ENCODE data around the gene ABHD16A.

The ABHD16A gene

DNA sequence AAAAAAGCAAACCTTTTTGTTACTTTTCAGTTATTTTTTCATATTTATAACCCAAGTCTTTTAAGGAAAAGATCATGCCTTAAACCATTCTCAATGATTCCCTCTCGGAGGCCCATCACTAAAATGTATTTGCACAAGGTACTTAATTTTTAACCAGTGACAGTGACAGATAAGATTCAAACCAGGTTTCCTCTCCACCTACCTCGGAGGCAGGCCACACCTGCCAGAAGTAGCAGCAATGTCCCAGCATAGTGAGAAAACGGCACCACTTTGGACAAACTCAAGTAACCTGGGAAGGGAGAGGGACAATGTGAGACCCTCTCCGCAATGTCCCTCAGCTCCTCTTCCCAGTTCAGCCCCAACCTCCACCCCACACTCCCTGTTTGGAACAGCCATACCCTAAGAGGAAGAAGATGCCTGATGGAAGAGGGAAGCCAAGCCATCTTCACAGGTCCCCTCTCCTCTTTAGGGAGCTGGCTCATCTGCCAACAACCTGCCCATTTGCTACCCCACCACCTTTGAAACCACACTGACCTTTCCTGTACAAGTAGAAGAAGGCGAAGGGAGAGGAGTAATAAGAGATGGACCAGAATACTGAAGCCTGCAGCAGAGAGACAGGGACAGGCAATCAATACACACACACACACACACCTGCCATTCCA lies 2.3 kb downstream of the ABHD16A start:
- TF ChIP-seq POLR2A (IDR thresholded peaks at IDR 0.05; ENCODE audit: low read depth, low read length) = no peak
- no peak for DNase-seq (ENCODE audit: insufficient read length, low spot score)
- FAIRE-seq = no peak

DNA sequence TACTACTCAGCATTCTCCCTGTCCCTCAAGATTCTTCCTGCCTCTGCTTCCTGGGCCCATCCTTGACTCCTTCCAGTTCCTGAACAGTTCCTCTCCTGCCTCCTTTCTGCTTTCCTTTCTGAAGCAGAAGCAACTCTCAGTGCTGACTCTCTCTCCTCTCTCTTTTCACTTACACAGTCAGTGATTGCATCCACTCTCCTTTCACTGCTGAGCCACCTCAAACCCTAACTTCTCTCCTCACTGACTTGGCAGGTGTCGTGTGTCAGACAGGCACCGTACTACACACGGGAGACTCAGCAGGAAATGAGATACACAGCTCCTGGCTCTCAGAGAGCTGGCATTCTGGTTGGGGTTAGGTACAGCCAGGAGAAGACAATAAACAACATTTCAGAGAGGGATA lies 5.6 kb downstream of the ABHD16A start:
- FAIRE-seq (no peak), DNase-seq (ENCODE audit: insufficient read length, low spot score) (no peak)
- no peak for TF ChIP-seq POLR2A (IDR thresholded peaks at IDR 0.05; ENCODE audit: low read depth, low read length)

DNA sequence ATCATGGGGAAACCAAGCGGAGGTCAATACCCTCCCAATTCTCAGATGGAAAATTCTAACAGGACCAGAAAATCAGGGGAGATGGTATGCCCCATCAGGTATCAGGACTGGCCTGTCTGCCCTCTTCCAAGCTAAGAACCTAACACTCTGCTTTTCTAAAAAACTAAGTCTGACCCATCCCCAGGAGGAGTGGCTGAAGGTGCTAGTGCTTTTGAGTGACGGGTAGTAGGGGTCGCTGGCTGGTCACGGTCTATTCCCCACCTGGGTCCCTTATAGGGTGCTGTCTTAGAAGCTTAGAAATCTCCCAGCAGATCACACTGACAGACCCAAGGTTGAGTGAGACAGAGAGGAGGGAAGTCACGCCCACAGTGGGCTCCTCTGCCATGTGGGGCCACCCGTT lies 9.6 kb downstream of the ABHD16A start:
- no peak for FAIRE-seq
- no peak for TF ChIP-seq POLR2A (IDR thresholded peaks at IDR 0.05; ENCODE audit: low read depth, low read length)
- no peak for DNase-seq (ENCODE audit: insufficient read length, low spot score)

DNA sequence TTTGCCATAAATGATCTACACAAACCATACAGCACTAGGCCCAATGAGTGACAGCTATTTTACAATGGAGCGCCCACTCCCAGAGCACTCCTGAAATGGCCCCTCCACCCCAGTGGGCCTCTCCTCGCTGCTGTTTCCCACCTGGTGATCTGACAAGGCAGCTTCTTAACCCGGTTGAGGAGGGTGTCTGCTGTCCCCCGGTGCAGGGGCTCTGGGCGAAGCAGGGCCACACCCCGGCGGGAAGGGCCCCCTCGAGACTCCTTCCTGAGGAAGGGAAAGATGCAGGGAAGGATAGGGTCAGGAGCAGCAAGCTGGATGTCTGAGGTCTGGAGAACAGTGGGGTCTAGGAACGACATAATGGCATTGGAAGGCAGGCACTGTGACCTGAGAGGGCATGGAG lies 10.2 kb downstream of the ABHD16A start:
- DNase-seq (ENCODE audit: insufficient read length, low spot score) (no peak), FAIRE-seq (no peak)
- TF ChIP-seq POLR2A (IDR thresholded peaks at IDR 0.05; ENCODE audit: low read depth, low read length) = no peak

DNA sequence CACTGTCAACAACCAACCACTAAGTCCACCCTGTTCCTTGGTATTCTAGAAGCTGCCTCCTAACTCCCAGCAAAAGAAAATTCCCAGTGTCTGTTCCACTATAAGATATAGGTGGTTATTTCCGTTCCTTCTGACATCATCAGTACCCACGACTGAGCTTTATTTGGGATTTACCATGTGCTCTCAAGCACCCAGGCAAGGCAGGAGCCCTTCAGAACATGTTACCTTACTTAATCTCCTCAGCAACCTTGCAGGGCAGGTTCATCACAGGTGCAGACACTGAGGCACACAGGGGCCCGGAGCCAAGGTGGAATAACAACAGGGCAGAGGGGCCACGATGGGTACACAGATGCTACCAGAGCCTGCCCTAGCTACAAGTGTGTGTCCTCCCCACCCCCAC lies 10.8 kb downstream of the ABHD16A start:
- FAIRE-seq = no peak
- TF ChIP-seq POLR2A (IDR thresholded peaks at IDR 0.05; ENCODE audit: low read depth, low read length) = no peak
- no peak for DNase-seq (ENCODE audit: insufficient read length, low spot score)

DNA sequence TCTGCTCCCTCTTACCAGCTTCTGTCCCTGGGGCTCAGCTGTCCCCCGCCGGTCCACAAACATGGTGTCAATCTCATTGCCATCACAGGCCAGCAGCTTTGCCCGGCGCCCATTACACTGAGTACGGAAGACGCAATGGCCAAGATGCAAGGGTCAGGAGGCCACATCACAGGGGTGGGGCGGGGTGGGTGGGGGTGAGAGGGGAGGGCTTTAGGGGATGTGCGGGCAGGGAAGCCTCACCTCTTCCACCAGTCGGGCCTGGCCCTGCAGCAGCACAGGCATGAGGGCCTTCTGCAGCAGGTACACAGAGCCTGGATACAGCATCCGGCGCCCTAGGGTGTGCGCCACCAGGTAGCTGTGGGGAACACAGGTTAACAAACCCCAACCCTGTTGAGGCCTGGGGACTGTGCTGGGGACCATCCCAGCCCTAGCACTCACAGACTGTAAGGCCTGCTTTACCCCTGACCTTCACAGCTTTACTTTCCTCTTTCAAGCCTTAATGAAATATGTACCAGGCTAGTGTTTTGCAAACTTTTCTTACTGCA lies 11.5 kb downstream of the ABHD16A start:
- FAIRE-seq (no peak), DNase-seq (ENCODE audit: insufficient read length, low spot score) (no peak)
- no peak for TF ChIP-seq POLR2A (IDR thresholded peaks at IDR 0.05; ENCODE audit: low read depth, low read length)

DNA sequence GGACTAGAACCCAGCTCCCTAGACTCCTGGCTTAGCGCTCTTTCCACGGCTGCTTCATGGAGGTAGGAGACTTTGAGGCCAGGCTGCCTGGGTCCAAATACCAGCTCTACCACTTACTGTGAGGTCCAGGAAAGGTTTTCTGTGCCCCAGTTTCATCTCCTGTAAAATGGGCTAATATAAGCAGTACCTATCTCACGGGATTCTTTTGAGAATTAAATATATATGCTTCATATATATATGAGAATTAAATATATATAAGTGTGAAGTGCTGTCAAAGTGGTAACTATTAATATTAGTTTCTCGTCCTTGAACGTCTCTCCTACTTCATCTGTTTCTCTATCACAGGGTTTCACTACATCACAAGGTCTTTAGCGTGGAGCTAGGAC lies 12.1 kb downstream of the ABHD16A start:
- DNase-seq (ENCODE audit: insufficient read length, low spot score) = no peak
- TF ChIP-seq POLR2A (IDR thresholded peaks at IDR 0.05; ENCODE audit: low read depth, low read length) = no peak

DNA sequence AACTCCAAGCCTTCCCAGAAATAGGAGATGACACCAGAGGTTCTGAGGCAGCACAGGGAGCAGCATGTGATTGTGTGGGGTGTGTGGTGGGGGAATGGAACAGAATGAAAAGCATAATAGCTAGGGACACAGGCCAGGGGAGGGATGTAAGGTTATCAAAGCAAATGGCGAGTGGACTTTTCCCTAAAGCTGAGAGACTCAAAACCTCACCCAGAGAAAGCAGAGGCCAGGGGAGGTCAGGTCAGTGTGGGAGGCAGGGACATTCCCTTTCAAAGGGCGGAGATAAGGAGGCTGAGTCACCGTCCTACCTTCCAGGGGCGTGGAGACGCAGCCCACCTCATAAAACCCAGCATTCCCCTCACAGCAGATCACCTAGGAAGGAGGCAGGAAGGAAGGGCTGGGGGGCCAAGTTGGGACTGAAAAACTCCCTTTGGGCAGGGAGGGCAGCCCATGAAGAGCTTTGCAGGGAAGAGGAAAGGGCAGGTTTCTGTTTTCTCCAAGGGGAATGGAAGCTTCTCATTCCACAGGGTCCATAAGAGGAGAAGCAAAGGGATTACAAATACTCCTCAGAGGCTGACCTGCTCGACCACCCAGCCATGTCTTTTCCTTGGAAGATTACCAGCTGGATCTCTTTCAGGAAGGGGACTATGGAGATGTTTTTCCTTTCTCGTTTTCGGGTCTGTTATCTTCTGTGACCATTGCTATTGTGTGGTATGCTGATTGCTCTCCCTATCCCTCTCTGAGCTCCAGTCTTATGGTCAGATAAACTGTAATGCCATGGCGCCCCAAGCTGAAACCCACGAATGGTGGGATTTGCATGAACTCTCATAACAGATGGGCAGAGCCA lies 12.7 kb downstream of the ABHD16A start:
- no peak for TF ChIP-seq POLR2A (IDR thresholded peaks at IDR 0.05; ENCODE audit: low read depth, low read length)
- FAIRE-seq = no peak
- DNase-seq (ENCODE audit: insufficient read length, low spot score) = no peak

More for the DNA sequence above, 12.1 kb downstream of the ABHD16A start:
- FAIRE-seq = no peak

DNA sequence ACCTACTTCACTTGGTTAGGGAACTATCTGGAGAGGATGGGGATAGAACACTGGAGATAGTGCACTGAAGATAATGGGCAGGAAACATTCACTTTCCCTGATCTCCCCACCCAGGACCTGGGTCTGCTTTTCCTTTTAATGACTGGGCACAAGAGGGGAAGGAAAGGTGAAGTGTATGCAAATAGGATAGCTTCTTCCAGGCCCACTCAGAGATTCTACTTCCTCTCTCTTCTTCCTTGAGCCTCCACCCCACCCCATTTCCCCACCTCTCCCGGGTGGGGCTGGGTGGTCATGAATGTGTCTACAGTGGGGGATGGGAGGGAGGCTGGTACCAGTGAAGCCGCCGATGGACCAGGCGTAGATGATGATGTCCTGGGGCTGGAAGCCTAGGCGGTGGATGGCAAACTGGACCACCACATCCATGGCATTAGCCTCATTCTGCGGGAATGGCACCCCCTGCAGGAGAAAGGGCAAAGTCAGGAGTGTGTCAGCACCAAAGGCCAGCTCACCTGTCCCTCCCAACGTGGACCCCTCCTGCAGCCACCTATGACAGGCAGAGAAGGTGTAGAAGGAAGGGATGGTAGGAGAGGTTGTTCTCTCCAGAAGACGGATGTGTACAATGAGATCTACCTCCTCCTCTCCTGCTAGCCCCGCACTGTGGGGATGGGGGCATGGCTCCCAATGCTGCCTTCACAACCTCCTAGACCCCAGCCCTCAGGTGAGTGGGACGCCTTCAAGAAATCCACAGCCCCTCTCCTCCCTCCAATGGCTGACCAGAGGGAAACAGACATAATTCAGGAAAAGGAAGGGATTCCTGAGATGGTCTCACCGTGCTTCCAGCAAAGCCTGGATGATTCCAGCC lies 13.6 kb downstream of the ABHD16A start:
- TF ChIP-seq POLR2A (IDR thresholded peaks at IDR 0.05; ENCODE audit: low read depth, low read length) = no peak
- DNase-seq (ENCODE audit: insufficient read length, low spot score) (no peak), FAIRE-seq (no peak)

DNA sequence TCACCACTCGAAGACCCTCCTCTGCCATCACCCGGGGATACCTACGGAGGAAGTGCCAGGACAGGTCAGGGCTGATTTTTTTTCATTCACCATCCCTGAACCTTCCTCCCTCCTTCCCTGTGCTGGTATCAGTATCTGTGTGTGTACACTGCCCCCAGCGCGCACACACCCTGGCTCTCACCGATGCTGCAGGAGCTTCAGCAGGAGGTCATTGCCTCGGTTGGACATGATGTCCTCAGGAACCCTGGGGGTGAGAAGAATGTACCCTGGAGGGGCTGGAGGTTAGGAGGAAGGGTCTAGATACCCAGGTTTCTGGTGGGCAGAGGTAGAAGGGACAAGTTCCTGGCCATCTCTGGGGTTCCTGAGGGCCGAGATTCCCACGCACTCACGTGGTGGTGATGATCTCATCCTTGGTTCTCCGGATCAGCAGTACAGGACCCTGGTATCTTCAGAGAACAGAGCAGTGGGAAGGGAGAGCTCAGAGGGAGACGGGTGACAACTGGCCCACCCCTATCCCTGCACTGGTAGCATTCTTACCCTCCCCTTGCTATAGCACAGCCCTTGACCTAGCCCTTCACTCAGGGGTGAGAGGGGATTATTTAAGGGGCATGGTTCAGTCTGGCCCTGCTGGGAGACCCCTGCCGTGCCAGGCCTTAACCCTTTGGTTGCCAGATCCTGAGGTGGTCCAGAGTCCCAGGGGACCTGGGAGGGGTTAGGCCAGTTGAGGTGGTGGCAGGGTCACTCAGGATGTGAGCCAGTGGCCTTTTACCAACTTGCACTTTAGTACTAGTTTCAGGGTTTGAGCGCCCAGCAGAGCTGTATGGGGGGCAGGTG lies 15.0 kb downstream of the ABHD16A start:
- DNase-seq (ENCODE audit: insufficient read length, low spot score) = no peak
- no peak for TF ChIP-seq POLR2A (IDR thresholded peaks at IDR 0.05; ENCODE audit: low read depth, low read length)
- no peak for FAIRE-seq

DNA sequence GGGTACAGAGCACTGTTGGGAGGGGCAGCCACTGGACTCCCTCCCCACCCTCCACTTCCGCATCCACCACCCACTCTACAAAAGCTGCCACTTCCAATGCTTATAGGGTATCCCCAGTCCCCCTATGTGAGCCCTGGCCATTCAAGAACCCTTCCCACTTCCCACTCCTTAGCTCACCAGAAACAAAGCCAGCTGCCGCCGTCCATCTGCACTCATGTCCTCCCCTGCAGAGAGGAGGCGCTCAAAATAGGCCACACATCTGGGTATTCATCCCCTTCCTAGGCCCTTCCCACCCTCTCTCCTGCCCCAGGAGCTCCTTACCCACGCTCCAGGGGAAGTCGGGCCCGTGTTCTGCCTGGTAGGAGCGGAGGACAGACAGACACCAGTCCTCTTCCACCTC lies 15.8 kb downstream of the ABHD16A start:
- no peak for TF ChIP-seq POLR2A (IDR thresholded peaks at IDR 0.05; ENCODE audit: low read depth, low read length)
- no peak for DNase-seq (ENCODE audit: insufficient read length, low spot score)
- FAIRE-seq = no peak

DNA sequence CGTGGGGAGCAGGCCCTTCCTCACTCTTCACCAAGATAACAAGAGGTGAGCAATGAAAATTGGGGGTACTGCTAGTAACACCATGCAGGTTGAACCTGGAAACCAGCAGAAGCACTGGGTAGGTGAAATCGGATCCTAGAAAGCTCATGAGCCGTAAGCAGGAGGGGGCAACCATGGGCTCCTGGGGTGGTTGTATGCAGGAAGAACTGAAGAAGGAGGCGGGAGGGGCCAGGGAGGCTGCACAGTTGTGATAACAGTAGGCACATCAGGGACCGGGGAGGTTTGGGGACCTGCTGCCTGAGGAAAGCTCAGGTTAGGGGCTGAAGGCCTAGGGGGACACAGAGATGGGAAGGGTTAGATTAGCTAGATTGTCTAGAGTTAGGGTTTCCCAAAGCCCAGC lies 16.6 kb downstream of the ABHD16A start:
- DNase-seq (ENCODE audit: insufficient read length, low spot score) (no peak), FAIRE-seq (no peak)
- TF ChIP-seq POLR2A (IDR thresholded peaks at IDR 0.05; ENCODE audit: low read depth, low read length) = no peak

DNA sequence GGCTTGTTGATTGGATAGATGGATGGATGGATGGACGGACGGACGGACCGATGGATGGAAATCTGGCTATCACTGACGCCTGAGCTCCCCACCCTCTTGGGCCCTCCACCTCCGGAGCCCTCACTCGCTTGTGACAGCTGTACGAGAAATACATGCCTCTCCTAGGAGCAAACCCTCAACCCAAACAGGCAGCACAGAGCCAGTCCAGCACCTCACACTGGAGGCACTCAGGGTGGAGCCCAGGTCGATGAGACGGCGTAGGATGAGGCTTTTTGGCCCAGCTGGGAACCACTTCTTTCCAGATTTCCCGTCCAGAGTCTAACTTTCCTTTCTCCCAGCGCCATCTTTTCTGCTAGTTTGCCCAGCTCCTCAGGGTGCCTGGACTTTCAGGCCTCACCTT lies 19.5 kb downstream of the ABHD16A start:
- FAIRE-seq (no peak), DNase-seq (ENCODE audit: insufficient read length, low spot score) (no peak)
- TF ChIP-seq POLR2A (IDR thresholded peaks at IDR 0.05; ENCODE audit: low read depth, low read length) = no peak
